Inflammatory macrophage treated with lipopolysaccharide for 4 hours (primary cell): Measurements from ENCODE around the gene ANXA4.
"Not testable (repeated sequence)": the region's sequence is repeated elsewhere in the genome, so short reads cannot be mapped to it uniquely, and the experiment has no call there.

Experiments used
- DNase-seq: peaks from one replicate; pipeline ENCODE4 v3.0.0-alpha.2; 2020

The ANXA4 gene

DNA sequence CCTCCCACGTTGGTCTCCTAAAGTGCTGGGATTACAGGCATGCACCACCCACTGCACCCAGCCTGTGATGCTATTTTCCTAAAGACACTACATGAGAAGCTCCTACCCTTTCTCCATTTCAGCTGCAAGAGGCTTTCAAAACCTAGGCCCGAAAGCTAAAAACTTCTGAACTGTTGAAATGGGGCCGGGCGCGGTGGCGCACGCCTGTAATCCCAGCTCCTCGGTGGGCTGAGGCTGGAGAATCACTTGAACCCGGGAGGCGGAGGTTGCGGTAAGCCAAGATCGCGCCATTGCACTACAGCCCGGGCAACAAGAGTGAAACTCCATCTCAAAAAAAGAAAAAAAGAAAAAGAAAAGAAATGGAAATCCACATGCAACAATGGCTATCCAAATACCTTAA is 18.1 kb upstream of the ANXA4 start:
- DNase-seq = no peak

DNA sequence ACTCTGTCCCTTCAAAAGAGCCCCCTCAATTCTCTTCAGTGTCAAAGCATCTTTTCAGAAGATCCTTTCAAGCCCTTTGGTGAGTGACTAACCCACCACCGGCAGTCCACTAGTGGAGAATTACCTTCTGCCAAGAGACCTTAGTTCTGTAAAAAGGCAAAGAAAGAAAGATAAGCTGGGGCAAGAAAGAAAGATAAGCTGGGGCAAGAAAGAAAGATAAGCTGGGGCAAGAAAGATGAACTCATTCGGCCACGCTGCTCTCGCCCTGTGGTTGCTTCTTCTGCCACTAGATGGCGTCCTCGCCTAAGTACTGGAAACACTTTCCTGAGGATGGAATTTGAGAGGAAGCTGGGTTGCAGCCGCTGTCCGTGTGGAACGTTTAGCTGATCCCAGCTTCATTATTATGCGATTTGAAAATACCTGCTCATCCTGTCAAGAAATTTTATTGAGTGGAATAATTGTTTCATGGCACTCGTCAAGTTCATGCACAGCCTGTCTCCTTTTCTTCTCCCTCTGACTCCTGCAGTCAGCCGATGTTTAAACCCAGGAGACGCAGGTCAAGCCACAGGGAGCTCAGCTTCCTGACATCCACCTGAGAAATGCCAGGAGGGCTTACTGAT is 17.3 kb upstream of the ANXA4 start:
- peak; percentile 80 for DNase-seq

DNA sequence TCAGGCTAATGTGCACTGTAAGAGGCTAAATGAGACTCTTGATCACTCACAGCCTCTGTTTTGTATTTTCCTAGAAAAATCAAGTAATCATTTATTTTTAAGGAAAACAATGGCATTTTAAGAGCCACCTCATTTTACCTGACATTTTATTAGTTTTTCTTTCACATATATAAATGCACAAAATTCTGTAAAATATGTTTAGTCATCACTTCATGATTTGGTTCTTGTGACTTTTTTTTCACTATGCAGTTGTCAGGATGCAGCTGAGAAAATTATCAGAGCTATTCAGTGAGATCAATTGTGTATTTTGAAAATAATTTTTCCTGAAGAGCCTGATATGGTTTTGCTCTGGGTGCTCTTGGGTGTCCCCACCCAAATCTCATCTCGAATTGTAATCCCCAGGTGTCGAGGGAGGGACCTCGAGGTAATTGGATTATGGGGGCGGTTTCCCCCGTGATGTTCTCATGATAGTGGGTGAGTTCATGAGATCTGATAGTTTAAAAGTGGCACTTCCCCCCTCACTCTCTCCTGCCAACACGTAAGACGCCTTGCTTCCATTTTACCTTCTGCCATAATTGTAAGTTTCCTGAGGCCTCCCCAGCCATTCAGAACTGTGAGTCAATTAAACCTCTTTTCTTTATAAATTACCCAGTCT is 16.1 kb upstream of the ANXA4 start:
- no peak for DNase-seq

DNA sequence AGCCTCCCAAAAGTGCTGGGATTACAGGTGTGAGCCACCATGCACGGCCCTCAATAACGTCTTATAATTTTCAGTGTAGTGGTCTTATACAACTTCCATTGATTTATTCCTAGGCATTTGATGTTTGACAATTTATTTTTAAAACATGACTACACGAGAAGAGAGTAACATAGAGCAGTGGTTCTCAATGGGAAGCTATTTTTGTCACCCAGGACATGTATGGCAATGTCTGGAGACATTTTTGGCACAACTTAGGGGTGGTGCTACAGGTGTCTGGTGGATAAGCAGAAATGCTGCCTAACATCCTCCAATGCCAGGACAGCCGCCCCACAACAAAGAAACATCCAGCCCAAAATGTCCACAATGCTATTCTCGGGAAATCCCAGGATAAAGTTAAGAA is 12.7 kb upstream of the ANXA4 start:
- DNase-seq = no peak

DNA sequence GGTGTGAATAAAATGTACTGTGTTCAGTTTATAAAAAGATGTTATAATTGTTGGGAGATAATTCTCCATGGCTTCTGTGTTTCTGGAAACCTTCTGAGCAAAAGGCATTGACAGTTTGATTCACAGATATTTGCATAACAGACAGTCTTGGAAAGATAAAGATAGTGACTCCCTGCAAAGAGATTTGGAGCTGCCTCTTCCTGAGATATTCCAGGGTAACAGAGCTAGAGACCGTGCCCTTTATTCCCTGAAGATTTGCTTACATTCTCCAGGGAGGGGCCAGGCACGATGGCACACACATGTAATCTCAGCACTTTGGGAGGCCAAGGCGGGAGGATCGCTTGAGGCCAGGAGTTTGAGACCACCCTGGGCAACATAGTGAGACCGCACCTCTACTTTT is 12.2 kb upstream of the ANXA4 start:
- DNase-seq = no peak

DNA sequence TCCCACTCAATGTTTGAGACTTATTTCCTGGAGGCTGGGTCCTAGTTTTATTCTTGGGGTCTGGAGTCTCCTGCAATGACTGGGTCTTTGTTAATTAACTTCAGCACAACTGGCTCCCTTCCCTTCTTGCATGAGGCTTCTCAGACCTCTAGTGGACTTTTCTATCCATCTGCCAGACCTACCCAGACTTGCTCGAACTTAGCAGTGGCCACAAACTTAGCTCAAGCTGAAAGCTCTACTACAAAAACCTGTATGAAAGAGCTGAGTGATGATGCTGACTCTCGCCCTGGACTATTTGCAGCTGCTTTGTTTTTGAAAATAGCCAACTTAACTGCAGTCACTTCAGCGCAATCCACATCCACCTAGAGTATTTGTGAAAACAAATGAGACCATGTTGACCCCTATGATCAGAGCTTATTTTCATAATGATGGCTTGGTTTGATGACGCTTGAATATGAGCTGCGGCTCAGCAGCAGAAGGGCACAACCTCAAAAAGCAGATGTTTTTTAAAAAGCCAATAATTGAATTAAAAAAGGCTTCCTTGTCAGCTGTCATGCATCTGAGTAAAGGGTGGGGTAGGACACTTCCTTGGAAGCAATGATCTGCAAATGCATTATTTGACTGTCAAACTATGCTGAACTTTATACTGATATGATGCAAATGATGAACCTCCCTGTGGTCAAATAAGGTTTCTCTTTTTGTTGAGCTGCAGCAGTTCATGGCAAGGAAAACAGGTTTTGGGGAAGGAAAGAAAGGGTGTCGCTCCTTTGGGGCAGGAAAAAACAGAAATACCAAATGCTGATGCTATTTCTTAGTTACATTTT is 10.6 kb upstream of the ANXA4 start:
- DNase-seq = no peak

DNA sequence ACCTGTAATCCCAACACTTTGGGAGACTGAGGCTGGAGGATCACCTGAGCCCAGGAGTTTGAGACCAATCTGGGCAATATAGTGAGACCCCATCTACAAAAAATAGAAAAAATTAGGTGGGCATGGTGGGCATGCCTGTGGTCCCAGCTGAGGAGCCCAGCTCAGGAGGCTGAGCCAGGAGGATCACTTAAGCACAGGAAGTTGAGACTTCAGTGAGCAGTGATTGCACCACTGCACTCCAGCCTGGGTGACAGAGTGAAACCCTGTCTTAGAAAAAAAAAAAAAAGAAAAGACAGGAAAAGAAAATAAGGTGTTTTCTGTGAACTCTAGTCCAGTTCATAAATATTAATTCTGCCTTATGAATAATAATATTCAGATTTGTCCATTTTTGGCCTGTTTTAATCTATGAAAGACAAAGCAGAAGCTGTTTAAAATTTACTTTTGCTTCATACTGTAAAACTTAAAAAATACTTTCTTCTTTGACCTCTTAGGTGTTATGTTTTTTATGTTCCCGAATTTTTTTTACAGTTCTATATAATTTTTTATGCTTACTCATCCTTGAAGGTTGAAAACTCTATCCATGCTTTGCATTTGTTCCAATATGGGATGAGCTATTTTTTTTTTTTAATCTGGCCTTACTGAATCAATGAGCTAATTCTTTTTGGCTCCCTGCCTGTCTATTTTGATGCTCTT is 8.4 kb upstream of the ANXA4 start:
- no peak for DNase-seq

DNA sequence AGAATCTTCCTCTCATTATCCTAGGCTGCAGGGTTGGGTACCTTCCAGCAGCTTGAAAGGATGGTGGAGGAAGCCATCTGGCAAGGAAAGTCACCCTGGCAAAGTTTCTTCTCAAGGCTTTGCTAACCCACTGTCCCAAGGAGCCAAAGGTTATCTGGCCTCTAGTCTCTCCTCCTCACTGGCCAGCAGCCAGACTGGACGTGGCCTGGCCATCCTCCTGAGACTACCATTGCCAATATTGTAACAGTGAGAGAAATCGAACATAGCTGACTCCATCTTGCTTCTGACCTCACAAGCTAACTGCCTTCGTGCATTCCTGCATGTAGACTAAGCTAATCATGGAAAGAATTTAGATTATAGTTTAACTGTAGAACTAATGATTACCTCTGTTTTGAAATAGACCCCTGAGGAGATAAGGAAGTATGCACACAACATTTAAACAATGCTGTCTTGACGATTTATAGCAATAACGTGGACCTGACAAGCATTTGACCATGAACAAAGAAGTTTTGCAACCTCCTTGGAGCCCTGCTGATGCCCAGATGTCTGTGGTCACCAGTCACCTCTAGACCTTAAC is 7.8 kb upstream of the ANXA4 start:
- no peak for DNase-seq

DNA sequence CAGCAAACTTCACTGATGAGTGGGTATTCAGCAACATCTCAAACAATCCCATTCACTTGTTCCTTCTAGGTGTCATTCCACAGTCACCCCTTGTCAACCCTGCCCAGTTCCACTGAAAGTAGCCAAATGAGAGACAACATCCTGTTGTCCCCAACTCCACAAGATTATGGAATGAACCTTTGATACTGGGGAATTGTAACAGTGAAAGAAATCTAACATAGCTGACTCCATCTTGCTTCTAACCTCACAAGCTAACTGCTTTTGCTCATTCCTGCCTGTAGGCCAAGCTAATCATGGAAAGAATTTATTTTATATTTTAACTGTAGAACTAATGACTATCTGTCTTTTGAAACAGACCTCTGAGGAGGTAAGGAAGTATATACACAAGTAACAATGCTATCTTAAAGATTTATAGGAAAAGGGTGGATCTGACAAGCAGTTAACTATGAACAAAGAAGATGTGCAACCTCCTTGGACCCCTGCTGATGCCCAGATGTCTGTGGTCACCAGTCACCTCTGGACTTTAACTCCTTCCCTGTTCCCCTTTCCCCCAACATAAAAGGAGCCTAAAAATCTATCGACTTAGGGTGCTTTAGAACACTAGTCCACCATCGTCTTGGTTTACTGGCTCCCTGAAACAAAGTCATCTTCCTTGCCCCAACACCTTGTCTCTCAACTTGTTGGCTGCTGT is 6.9 kb upstream of the ANXA4 start:
- no peak for DNase-seq

DNA sequence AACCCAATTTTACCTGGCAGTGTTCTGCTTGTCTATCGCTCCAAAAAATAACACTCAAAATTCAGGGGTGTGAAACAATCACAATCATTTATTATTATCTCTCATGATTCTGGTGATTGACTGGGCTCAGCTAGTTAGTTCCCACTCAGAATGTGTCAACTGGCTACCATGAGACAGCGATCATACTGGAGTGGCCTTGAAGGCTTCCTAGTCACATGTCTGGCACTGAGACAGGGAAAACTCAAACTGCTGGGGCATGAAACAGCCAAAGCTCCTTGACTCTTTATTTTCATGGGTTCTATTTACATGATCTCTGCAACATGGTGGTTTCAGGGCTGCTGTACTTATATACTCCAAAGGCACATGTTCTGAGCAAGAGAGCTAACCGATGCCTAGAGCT is 6.2 kb upstream of the ANXA4 start:
- no peak for DNase-seq

DNA sequence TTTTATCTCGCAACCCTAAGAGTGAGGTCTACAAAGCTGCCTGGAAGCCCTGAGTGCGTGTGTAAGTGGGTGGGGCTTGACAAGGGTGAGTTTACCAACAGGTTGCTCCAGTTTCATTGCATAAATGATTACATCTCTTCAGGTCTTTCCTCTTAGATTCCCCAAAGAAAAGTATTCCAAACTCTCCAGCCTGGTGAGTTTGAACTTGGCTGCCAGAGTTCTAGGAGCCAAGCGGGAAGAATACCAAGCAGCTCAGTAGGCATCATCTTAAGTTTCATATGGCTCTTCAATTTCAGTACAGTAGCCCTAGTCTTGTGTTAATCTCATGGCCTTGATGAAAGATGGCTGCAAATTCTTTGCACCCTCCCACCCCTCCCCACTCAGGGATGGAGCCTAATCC is 3.8 kb upstream of the ANXA4 start:
- not testable (repeated sequence) for DNase-seq

DNA sequence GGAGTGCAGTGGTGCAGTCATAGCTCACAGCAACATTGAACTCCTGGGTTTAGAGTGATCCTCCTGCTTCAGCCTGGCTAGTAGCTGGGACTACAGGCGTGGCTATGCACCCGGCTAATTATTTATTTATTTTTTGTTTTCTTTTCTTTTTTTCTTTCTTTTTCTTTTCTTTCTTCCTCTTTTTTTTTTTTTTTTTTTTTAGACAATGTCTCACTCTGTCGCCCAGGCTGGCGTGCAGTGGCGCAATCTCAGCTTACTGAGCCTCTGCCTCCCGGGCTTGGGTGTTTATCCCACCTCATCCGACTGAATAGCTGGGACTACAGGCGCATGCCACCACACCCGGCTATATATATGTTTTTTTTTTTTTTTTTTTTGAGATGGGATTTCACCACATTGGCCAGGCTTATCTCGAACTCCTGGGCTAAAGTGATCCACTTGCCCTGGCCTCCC is 1.4 kb upstream of the ANXA4 start:
- DNase-seq = peak; percentile 55

DNA sequence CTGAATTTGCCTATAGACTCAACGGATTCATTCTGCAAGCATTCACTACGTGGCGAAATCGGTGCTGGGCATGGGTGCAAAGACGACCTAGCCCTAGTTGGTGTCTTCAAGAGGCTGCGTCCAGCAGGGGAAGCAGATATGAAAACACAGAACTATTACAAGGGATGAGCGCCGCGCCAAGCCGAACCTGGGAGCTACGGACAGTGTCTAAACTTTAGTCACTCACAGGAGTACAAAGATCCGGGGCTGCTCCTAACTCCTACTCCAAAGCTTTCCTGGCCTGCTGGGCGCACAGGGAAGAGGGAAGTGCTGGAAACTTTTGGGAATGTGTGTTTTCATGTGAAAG is 732 bp upstream of the ANXA4 start:
- peak; percentile 73 for DNase-seq

DNA sequence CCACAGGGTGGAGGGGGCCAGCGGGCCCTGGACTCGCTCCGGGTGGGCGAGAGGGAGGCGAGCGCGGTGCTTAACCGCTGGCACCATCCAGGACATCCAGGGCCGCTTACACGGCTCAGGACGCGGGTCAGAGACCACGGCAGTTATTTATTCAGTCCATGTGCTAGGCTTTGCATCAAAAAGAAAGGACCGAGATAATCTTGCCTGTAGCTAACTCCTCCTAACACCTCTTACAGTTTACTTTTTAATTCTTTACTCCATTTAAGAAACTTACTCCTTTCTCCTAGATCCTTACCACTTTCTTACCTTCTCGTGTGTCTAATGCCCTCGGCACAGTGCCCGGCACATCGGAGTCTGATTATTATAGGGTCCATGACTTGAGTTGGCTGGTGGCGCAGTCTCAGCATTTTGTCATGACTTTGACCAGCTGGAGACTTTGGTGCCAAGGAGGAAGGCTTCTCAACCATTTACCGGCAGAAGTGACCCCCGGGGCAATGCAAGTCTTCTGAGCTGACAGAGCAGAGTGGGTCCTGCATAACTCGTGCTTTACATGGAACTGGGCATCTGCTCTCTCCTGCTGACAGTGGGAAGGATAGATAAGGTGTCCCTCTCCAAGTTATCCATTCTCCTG is 503 bp downstream of the ANXA4 start:
- no peak for DNase-seq

DNA sequence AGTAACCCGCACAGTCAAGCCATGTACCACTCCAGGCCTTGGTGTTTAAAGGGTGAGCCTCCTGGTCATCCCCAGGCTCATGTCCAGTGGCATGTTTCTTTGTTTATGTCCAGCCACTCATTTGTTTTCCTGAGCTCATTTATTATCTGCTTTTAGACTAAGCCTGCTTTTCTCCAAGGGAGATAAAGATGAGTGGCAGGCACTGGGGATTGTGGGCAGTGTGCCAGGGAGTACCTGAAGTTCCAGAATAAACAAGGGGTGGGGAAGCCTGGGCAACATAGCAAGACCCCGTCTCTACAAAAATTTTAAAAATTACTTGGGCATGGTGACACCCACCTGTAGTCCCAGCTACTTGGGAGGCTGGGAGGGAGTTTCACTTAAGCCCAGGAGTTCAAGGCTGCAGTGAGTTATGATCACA is 1.9 kb downstream of the ANXA4 start:
- DNase-seq = no peak

DNA sequence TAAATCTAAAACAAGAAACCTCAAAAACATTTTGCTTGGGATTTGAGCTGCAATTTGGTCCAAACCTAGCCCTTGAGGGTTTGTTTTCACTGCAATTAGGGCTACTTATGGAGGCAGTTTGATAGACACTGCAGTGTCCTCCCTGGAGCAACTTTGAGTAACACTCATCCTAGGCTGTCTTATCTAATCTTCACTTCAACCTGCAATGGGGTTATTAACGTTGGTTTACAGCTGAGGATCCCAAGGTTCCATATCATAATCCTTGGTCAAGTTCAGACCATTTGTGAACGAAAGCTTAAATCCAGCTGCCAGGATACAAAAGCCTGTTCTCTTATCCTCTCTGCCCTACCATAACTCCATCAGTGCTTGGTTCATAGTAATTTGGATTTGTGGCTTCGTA is 2.5 kb downstream of the ANXA4 start:
- DNase-seq = no peak

DNA sequence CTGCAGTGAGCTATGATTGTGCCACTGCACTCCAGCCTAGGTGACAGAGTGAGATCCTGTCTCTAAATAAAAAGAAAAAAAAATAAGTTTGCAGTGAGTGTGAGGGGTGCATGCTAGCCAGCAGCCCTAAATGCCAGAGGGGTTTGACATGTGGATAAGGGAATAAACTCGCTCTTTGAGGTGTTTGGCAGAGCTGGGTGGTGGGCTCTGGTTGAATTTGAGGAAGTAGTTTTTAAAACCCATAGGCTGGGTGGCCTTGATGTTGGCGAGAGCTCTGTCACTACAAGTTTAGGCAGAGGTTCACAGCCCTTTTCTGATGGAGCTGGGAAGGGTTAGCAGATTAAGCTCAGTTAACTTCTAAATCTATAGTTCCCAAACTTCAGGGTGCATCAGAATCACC is 3.1 kb downstream of the ANXA4 start:
- no peak for DNase-seq

DNA sequence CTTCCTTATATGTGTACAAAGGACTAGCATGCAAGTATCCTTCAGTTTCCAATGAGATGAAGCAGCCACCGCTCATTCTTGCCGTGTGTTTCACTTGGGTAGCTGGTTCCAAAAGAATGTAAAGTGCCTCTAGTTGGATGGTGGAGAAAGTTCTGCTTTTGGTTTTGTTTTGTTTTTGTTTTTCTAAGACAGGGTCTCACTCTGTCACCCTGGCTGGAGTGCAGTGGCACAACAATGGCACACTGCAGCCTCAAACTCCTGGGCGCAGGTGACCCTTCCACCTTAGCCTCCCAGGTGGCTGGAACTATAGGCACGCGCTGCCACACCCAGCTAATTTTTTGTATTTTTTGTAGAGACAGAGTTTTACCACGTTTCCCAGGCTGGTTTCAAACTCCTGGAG is 8.3 kb downstream of the ANXA4 start:
- no peak for DNase-seq

DNA sequence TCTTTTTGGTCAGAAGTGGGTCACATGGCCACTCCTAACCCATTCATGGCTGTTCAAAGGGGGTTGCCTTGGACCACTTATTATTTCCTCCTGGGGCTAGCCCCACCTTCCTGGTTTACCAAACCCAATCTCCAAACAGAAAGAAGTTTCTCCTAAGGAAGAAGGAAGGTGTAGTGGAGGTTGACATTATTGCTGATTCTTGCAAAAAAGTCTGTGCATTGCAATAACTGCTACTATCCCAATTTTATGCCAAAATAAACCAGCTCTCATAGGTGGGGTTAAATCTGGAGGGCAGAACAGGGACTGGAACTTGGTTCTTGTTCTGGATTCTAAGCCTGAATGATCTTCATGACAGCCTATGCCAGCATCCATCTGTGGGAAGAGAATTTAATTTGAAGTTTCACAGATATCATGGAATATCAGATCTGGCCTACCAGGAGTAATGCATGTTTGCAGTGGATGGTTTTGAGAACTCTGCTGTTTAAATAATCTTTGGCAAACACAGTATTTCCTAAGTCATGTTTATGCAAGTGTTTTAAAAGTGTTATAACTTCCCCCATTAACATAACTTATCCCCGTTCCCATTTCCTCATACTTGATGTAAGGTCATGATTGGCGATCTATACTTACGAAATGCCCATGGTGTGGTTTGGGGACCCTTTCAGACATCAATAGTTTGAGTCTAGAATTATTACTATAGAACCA is 11.9 kb downstream of the ANXA4 start:
- DNase-seq = peak; percentile 77

DNA sequence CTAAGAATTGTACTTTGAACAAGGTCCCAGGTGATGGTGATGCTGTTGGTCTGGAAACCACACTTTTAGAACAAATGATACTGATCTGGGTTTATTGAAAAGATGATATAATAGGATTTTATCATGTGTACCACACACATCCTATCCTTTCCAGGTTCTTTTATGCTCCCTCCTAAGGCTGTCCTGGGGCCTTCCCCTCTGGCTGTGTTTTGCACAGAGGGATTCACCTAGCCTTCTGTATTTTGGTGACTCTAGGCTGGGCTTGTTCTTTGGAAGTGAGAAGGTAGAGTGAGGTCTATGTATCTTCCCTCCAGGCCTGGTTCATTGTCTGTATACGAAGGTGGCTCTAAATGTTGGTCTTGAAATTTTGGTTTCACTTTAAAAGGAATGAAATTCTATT is 12.7 kb downstream of the ANXA4 start:
- no peak for DNase-seq

DNA sequence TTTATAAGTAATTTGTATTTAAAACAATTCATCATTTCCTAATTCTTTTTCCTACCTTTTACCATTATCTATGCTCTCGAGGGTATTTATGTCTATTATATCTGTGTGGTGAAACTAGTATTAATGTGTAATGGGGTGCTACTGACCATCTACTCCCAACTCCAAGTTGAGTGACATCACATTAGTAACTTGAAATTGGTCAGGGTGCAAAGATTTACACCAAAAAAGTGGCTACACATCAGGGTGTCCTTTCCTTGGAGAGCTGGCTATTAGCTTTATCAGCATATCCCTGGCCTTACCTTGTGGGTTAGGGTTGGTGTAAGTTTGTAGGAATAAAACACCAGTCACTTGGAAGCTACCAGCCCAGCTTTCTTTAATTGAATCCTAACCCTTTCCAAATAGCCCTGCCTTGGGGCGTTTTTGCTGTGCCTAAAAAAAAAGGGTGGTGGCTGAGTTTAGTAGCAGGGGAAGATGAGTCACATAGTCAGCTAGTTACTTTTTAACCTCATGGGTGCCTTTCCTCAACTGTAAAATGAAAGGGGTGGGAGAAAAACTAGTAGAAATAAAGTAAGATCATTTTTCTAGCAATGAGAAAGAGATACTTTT is 14.0 kb downstream of the ANXA4 start:
- DNase-seq = peak; percentile 83
